AG04449 (cell line): Measurements from ENCODE around the gene STK17B.
A peak's percentile ranks its signal among the peaks of the same experiment; 100 is the strongest.

ENCODE experiments used
- CTCF ChIA-PET: fragments of 350-600 bp; formaldehyde crosslinking; extraction: SDS; loops from one replicate; lab custom pipeline; 2021; ENCODE audit warnings: antibody characterized with exemption; lab: Yijun Ruan, JAX
- POLR2A ChIA-PET: fragments of 400-600, 350-600 bp; formaldehyde crosslinking; extraction: SDS; loops from one replicate; lab custom pipeline; 2020; ENCODE audit warnings: antibody characterized with exemption, inconsistent platforms; lab: Yijun Ruan, JAX
- DNase-seq: peaks from one replicate; pipeline ENCODE4 v3.0.0-alpha.2; 2010; ENCODE audit warnings: low read depth, low spot score
- H3K4me3 ChIP-seq: 2 replicates; pipeline ENCODE4 v1.5.1; 2011; ENCODE audit warnings: low read depth, mild to moderate bottlenecking, control low read depth, low read length
- TF ChIP-seq, protein P1 (sequence below): IDR thresholded peaks from one replicate; pipeline ENCODE4 v1.5.1; 2011; ENCODE audit warnings: mild to moderate bottlenecking, moderate library complexity, low read length, control low read depth, inconsistent platforms; ENCODE audit not compliant: insufficient read depth; ENCODE audit errors: missing control alignments

STK17B gene

DNA sequence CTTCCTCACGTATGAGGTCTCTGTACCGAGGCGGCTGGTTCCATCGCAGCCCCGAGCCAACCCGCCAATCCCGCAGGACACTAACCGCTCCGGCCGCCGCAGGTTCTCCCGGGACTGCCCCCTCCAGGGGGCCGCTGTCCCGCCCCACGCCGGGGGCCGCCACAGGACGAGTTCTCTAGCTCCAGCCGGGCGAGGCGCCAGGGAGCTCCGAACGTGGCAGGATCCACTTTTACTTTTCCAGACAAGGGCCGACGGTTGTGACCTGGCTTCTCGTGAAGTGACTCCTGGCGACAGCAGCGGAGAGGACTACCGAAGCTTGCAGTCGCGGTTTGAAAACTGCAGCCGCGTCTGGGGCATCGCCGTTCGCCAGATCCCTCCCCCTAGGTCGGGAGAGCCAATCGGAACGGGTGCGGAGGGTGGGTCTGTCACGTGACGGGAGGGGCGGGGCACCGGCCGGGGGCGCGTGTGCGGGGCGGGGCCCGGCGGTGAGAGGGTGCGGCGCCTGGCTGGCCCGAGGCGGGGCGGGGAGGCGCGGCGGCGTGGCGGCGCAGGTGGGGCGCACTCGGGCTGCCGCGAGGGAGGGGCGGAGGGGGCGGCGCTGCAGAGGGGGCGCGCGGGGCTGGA lies at the start of gene STK17B:
TSS of gene STK17B (minus strand) at position 331 of the 624 bp plus-strand sequence. CDS start 8,195 bp downstream, outside the sequence.
- TF ChIP-seq, protein P1, sequence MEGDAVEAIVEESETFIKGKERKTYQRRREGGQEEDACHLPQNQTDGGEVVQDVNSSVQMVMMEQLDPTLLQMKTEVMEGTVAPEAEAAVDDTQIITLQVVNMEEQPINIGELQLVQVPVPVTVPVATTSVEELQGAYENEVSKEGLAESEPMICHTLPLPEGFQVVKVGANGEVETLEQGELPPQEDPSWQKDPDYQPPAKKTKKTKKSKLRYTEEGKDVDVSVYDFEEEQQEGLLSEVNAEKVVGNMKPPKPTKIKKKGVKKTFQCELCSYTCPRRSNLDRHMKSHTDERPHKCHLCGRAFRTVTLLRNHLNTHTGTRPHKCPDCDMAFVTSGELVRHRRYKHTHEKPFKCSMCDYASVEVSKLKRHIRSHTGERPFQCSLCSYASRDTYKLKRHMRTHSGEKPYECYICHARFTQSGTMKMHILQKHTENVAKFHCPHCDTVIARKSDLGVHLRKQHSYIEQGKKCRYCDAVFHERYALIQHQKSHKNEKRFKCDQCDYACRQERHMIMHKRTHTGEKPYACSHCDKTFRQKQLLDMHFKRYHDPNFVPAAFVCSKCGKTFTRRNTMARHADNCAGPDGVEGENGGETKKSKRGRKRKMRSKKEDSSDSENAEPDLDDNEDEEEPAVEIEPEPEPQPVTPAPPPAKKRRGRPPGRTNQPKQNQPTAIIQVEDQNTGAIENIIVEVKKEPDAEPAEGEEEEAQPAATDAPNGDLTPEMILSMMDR: peak; percentile 0
- H3K4me3 ChIP-seq: peak within 1 kb of the TSS; percentile 83
- peak; percentile 44 for DNase-seq
- POLR2A ChIA-PET: interaction anchor here (0.8 to 1.1 kb wide), 3 partner anchors 34 to 108 kb away, joined by 3 to 7 read pairs (median 3); no protein-coding TSS in a partner anchor
- CTCF ChIA-PET: interaction anchor here (0.6 to 1.9 kb wide), 3 partner anchors 33 to 545 kb away, joined by 3 to 19 read pairs (median 4); no protein-coding TSS in a partner anchor

DNA sequence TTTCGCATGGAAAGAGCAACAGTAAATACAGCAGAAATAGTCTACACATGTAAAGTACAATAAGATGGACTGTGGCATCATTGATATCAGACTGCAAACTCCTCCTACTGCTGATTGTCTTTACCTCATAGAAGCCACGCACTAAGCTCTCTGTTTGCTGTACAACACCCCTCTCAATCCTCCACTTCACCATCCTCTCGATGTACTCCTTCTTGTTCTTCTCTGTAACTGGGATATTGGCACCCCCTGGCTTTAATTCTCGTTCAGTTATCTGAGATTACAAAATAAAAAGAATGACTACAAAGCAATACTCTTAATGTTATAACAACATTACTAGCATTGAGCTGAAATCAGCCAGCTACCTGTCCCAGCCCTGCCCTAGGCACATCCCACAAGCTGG lies 49.3 kb upstream of the STK17B start:
- DNase-seq: no peak
- H3K4me3 ChIP-seq: no peak overlapping the region
- ChIA-PET CTCF (interaction anchor here (1.1 kb wide), 1 partner anchor 18 kb away, joined by 3 read pairs; no protein-coding TSS in a partner anchor), POLR2A (interaction anchor here (0.5 kb wide), 1 partner anchor 381 kb away, joined by 3 read pairs; no protein-coding TSS in a partner anchor)
- TF ChIP-seq, protein P1: no peak

DNA sequence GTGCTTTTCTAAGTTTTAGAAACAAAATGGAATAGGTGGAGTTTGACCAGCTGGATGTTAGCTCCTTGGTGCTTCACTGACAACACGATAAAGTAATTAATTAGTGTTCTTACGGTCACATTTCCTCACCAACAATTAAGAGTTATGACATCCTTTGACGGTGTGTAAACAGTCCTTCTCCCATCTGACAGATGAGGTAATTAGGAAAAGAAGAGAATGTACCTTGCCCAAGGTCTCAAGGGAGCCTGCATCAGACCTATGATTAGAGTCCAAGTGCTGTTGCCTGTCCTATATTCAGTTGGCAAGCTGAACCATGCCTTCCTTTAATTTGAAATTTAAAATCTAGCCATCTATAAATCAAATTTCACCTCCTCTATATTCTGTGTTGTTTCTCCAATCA lies 48.3 kb upstream of the STK17B start:
- TF ChIP-seq, protein P1: no peak
- CTCF ChIA-PET: no interaction called here
- DNase-seq: no peak
- POLR2A ChIA-PET: no interaction called here
- H3K4me3 ChIP-seq: no peak overlapping the region

DNA sequence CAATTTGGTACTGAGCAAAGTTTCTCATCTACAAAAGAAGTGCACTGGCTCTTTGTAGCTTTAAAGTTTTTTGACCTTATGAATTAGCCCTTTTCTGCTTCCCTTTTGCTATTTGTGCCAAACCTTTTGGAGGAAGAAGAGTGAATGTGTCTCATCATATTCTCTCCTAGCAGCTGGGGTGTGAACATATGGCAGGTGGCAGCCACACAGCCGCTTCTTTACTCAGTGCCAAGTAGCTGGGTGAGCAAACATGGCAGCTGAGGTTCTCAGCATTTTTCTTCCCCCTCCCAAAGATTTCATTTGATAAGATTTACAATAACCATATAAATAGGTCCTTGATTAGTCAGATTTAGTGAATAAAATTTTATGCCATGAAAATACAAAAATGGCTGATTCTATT lies 46.7 kb upstream of the STK17B start:
- DNase-seq: no peak
- TF ChIP-seq, protein P1: no peak
- POLR2A ChIA-PET: no interaction called here
- no peak overlapping the region for H3K4me3 ChIP-seq
- CTCF ChIA-PET: no interaction called here

DNA sequence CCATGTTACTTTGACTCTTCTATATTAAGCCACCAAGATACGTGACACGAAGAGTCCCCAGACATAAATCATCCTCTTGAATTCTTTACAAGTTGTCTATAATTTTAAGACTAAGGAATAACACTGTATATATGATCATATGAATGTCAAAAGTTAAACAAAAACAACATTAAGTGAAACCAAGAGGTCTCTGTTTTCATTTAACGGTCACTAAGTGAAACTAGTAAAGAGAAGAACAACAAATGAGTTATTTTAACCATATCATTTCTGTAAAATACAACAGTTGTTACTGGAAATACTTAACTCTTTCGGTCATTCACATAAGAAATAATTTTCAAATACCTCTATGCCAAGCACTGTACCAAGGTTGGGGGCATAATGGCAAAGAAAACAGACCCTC lies 45.7 kb upstream of the STK17B start:
- POLR2A ChIA-PET: no interaction called here
- CTCF ChIA-PET: no interaction called here
- TF ChIP-seq, protein P1: no peak
- no peak overlapping the region for H3K4me3 ChIP-seq
- DNase-seq: no peak

DNA sequence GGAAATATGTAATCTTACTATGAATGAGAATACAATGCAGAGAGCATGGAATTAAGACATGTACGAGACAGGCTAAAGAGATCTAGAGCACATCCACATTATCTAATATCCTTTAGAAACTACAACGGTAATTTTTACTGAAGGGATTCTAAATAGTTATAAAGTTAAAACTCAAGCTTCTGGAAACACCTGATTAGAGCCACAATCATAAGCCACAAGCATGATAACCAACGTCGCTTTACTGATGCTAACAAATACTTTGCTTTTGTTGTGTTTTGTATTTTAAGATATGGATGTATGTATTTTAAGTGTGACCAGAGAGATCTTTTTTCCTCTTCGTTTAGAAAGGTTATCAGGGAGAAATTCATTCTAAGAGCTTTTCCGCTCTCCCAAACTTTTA lies 44.0 kb upstream of the STK17B start:
- ChIA-PET POLR2A (no interaction called here), CTCF (interaction anchor here (1.3 kb wide), 1 partner anchor 82 kb away, joined by 3 read pairs; no protein-coding TSS in a partner anchor)
- no peak for DNase-seq
- TF ChIP-seq, protein P1: no peak
- H3K4me3 ChIP-seq: no peak overlapping the region
